ENCODE data around the gene REXO1. TPM values are rescaled to one million over a fixed set of nuclear protein-coding genes. Genes with fewer than 3 reads are reported as not detected.

Gene REXO1
- total and polyA plus RNA-seq, 2 of the 8 experiments (the other 6 are each of a cell fraction or from before 2014, with no cell fraction given), result 42.4 to 44.3 TPM

GRCh38 chr19:1850809-1851653, 2.7 kb upstream of the REXO1 start (continued):
- peak in 1 of 2 experiments; percentile 8; a peak in 1 of 4 replicates for TF ChIP-seq RAD21 (IDR thresholded peaks at IDR 0.05 in 1 of 2, conservative IDR thresholded peaks at IDR 0.05 in 1 of 2; ENCODE audit: low read depth in 2 of 2, low read length in 2 of 2)
- TF ChIP-seq CTCF (IDR thresholded peaks at IDR 0.05; ENCODE audit: control extremely low read depth in 1 of 3, insufficient read depth in 1 of 3, low read depth in 1 of 3, low read length in 3 of 3), result peak; percentile 48 to 75 (median 74)
- TF ChIP-seq RBBP5 (IDR thresholded peaks at IDR 0.05; ENCODE audit: borderline replicate concordance, low read depth, low read length), result no peak
- TF ChIP-seq HDAC2 (IDR thresholded peaks at IDR 0.05; ENCODE audit: borderline replicate concordance in 1 of 2, low read depth in 2 of 2, low read length in 2 of 2), result peak in 1 of 2 experiments; percentile 92; a peak in 2 of 4 replicates
- no peak for TF ChIP-seq USF2 (IDR thresholded peaks at IDR 0.05; ENCODE audit: low read length)
- no peak for TF ChIP-seq FOSL1 (IDR thresholded peaks at IDR 0.05; ENCODE audit: insufficient read depth, low read depth, low read length)
- TF ChIP-seq GABPA (IDR thresholded peaks at IDR 0.05; ENCODE audit: borderline replicate concordance, insufficient read depth, low read length), result no peak

Measured in H1 (cell line).